ENCODE measurements around the gene CFAP46.

- no peak for TF ChIP-seq CTCF (IDR thresholded peaks at IDR 0.05)
- no peak for TF ChIP-seq EZH2 (IDR thresholded peaks at IDR 0.05)
Measured at GRCh38 chr10:132929953-132930548, 12.3 kb downstream of the CFAP46 start.
